ELR (cell line): Measurements from ENCODE around the gene DAGLB.

Experiments
- DNase-seq: peaks from one replicate; pipeline ENCODE4 v3.0.0-alpha.2; 2015; ENCODE audit warnings: low read depth

Gene DAGLB

DNA sequence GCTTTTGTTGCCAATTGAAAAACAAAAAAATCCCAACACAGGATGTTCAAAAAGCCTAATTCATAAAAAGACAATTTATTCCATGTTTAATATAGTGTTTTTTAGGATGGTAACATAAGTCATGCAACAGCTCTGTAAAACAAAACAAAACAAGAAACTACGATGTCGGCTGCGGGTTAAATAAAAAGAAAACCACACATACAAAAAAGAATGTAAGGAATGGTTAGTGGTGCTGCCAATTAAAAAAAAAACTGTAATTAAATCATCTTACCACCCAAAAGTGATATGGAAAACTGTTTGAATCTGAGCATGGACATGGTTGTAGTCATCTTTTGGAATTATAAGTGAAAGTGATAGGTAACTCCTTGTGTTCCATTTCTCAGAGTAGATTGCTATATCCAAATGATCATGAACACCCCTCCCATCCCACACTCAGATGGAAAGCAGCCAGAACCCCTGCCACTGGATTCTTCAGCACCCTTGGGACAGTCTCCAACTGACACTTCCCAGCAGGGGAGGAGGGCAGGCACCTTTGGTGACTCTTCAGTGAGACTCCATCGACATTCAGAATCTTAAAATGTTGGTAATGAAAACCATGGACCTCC, 14.3 kb upstream of the DAGLB start:
- no peak for DNase-seq

- DNase-seq, result no peak
Observed at GRCh38 chr7:6460990-6461584, 13.3 kb upstream of the DAGLB start.

DNA sequence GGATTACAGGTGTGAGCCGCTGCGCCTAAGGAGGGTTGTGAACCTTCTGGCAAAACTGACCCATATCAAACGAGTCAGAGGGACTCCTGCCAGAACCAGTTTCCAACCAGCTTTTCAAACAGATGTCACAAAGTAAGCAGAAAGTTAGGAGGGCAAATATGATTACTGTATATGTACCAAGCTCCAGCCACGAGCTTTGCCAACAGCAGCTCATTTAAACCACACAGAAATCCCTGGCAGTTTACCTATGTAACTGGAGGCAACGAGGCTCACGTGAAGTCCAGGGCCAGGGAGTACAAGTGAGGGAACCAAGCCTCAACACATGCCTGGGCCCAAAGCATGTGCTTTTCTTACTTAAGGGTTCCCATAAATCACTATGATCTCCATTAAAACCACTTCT, 12.5 kb upstream of the DAGLB start:
- no peak for DNase-seq

DNA sequence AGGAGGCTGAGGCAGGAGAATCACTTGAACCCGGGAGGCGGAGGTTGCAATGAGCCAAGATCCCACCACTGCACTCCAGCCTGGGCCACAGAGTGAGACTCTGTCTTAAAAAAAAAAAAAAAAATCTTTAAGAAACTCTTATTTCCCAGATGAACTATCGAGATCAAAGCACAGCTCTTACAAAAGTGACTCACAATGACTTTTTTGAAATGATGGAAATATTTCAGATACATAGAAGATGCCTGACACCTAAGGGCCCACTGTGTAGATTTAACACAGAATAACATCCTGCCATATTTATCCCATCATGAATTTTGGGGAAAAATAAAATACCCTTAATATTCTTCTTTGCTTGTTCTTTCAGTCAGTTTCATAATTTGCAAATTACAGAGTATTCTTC, 10.9 kb upstream of the DAGLB start:
- DNase-seq, result peak; percentile 56

DNA sequence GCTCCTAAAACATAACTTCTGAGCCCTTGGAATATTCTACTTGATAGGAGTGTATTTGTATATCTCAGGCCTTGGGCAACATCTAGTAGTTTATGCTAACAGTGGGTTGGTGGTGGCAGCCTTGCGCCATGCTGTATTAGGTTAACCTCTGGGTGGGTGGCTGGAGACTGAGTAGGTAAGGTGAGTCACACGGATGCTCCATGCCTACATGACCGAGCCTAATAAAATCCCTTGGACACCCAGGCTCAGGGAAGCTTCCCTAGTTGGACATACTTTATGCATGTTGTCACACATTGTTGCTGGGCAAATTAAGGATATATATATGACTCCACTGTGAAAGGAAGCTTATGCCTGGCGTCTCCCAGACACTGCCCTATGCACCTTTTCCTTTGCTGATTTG, 6.0 kb upstream of the DAGLB start:
- peak; percentile 99 for DNase-seq

DNA sequence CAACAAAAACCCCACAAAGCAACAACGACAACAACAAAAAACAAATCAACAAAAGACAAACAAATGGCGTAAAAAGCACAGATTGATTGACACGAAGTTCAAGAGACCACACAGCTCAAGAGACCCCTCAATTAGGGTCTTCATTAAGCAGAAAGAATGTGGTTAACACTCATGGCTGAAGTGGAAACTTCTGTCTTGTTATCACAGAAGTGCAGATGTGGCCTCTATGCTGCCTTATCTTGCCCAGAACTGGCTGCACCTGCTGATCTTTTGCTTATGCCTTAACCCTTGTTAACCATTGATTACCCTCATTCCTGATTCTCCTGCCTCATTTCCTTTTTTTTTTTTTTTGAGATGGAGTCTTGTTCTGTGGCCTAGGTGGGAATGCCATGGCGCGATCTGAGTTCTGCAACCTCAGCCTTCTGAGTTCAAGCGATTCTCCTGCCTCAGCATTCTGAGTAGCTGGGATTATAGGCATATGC, 3.5 kb upstream of the DAGLB start:
- no peak for DNase-seq

GRCh38 chr7:6450591-6450990, 2.8 kb upstream of the DAGLB start:
- peak; percentile 28 for DNase-seq

DNA sequence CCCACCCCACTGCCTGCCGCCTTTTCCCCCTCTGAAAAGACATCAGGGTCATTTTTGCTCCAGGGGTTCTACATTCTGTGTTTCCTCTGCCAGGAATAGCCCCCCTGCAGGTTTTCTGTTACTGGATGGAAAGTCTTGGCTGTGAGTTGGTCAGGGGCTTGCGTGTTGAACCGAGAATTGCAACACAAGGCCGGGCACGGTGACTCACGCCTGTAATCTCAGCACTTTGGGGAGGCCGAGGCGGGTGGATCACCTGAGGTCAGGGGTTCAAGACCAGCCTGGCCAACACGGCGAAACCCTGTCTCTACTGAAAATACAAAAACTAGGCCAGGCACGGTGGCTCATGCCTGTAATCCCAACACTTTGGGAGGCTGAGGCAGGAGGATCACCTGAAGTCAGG, 2.1 kb upstream of the DAGLB start:
- DNase-seq, result peak; percentile 58

DNA sequence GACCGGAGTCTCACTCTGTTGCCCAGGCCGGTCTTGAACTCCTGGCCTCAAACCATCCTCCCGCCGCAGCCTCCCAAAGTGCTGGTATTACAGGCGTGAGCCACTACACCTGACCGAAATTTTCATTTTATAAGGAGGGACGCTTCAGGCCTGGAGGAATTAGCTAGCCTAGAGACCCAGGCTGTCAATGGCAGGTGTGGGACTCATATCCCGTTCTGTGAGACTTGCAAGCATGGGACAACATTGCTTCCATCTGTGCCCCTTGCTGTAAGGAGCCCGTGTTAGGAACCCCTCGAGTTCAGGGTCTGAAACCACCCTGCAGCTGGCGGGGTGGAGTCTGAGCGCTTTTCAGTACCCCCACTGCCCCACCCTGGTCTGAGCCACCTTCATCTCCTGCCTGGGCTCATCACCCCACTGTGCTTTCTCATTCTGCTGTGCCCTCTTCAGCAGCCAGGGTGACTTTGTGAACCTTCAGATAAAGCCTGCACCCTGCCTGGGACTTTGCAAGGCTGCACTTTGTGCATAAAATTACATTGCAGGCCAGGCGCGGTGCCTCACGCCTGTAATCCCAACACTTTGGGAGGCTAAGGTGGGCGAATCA, 1.3 kb upstream of the DAGLB start:
- no peak for DNase-seq

- DNase-seq, result peak; percentile 97
Observed at GRCh38 chr7:6446838-6447580, 745 bp downstream of the DAGLB start.

DNA sequence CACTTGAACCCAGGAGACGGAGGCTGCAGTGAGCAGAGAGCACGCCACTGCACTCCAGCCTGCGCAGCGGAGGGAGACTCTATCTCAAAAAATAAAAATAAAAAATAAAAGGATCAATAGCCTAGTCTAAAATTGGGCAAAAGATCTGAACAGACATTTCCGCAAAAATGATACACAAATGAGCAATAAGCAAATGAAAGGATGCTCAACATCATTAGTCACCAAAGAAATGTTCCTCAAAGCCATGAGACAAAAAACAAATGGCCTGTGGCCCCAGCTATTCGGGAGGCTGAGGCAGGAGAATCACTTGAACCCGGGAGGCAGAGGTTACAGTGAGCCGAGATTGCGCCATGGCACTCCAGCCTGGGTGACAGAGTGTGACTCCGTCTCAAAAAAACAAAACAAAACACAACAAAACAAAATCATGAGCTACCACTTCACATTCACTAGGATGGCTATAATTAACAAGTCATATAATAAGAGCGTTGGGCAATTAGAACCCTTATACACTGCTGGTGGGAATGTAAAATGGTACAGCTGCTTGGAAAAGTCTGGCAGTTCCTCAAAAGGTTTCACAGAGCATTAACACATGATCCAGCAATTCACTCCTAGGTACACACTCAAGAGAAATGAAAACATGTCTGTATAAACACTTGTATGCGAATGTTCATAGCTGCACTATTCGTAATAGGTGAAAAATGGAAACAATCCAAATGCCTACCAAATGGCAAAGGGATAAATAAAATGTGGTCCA, 3.1 kb downstream of the DAGLB start:
- DNase-seq, result peak; percentile 75

GRCh38 chr7:6443372-6443941, 4.3 kb downstream of the DAGLB start:
- DNase-seq, result peak; percentile 99

GRCh38 chr7:6442114-6442513, 5.6 kb downstream of the DAGLB start:
- no peak for DNase-seq

DNA sequence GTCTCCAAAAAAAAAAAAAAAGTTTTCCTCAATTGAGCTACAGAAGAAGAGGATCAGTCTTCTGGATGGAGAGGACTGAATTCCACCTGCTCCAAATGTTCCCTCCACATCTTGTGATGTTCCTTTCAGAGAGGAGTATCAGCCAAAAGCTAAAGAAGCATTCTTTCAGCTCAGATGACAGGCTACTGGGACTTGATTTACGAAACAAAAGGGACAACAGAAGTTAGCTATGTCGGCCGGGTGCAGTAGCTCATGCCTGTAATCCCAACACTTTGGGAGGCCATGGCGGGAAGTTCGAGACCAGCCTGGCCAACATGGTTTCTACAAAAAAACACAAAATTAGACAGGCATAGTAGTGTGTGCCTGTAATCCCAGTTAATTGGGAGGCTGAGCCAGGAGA, 7.4 kb downstream of the DAGLB start:
- DNase-seq, result no peak

- DNase-seq, result no peak
Observed at GRCh38 chr7:6438427-6438826, 9.3 kb downstream of the DAGLB start.

DNA sequence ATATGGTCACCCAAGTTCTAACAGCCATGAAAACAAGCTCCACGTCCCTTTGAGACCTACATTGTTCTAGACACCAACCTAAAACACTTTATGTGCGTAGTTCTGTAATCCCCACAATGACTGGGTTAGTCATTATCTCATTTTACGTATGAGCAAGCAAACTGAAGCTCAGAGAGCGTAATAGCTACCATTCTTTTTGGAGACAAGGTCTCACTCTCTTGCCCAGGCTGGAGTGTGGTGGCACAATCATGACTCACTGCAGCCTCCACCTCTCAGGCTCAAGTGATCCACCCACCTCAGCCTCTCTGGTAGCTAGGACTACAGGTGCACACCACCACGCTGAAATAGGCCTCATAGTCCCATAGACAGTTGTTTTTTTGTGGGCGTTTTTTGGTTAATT, 10.5 kb downstream of the DAGLB start:
- DNase-seq, result peak; percentile 35

GRCh38 chr7:6436385-6436685, 11.4 kb downstream of the DAGLB start:
- no peak for DNase-seq

DNA sequence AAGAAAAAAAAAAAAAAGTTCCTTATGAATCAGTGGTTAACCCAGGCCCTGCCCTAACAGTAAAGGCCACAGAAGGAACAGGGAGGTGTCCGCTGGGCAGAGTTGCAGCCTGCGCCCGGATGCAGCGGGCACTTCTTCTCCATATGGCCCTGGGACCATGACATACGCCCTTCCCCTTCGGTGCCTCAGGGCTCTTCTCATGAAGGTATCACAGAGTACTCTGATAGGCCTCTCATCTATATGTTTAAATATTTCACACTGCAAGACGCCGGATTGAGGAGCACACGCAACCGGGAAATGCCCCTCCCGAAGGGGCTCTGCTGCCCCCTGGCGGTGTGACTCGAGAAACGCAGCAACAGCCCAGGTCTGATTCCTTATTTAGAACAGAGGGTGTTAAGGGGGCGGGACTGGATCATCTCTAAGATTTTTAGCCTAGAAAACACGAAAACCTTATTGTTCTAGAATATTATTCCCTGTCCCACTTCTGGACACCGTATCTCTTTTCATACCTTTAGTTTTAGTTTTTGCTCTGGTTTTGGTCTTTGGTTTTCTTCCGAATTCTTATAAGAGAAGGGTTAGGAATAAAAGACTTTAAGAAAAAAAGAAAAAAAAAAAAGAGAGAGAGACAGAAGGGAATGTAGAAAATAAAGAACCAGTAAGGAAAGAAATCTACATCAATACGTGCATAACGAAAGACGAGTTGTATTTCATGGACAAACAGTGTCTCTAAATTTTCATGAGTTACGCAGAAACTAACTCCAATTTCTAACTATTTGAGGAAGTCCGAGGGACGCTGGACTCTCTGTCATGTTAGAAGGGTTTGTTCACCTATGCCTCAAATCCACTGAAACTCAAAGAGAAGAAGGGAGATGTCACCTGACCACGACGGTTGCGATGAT, 12.0 kb downstream of the DAGLB start:
- DNase-seq, result peak; percentile 89

GRCh38 chr7:6433784-6434615, 13.8 kb downstream of the DAGLB start:
- DNase-seq, result no peak

GRCh38 chr7:6432781-6433180, 15.0 kb downstream of the DAGLB start:
- DNase-seq, result no peak
